ENCODE measurements around the gene CSHL1.
"Not testable (repeated sequence)": the region's sequence is repeated elsewhere in the genome, so short reads cannot be mapped to it uniquely, and the experiment has no call there.

CSHL1 gene

GRCh38 chr17:63917646-63918045, 6.6 kb upstream of the CSHL1 start:
- DNase-seq, result no peak

GRCh38 chr17:63917206-63917605, 6.1 kb upstream of the CSHL1 start:
- not testable (repeated sequence) for DNase-seq

- DNase-seq, result no peak
These were observed 5.6 kb upstream of the CSHL1 start for GRCh38 chr17:63916566-63917185.

DNA sequence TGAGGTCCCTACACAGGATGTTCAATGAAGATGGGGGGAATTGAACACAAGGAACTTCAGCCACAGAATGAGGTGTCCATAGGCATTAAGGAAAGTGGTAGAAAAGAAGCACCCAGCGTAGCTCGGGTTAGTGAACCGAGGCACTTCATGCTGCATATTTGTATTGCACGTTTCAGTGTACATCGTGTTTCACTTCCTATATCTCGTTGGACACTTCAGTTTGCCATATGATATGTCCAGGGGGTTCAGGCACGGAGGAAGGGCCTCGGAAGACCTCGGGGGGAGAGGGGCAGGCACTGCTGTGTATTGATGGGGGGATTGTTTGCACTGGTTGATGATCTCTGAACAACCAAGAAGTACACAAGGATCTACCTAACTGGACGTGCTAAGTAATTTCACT, 4.7 kb upstream of the CSHL1 start:
- DNase-seq, result not testable (repeated sequence)

DNA sequence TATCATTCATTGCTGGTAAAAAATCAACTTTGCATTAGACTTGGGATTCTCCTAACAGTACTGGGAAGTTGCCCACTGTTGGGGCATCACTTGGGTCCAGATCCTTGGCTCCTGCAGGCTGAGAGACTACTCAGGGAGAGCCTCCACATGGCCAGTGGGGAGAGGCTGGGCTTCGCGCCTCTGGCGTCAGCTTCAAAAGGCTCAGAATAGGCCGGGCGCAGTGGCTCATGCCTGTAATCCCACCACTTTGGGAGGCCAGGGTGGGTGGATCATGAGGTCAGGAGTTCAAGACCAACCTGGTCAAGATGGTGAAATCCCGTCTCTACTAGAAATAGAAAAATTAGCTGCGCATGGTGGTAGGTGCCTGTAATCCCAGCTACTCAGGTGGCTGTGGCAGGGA, 3.4 kb upstream of the CSHL1 start:
- no peak for DNase-seq

DNA sequence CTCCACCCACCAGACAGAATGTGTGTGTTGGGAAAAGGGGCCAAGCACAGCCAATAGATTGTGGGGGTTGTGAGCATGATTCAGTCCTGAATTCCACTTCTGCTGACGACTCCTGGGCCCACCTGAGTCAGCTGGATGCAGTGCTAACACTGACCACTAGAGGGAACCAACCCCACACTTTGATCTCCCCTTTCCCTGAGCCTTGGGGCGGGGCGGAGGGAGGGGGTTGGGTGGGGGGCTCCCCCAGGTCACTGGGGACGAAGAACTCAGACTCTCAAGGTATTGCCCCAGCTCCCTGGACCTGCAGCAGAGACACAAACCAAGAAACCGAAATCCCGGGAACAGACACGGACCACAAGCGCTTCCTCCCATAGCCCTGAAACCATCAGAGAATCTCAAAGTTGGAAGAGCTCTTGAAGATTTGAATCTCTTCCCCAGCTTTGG, 621 bp upstream of the CSHL1 start:
- peak; percentile 4 to 75 (median 45) for DNase-seq

GRCh38 chr17:63910096-63910495, 962 bp downstream of the CSHL1 start:
- DNase-seq, result no peak

- not testable (repeated sequence) for DNase-seq
These were observed 1.5 kb downstream of the CSHL1 start for GRCh38 chr17:63909586-63909985.

GRCh38 chr17:63907161-63907778, 3.8 kb downstream of the CSHL1 start:
- not testable (repeated sequence) for DNase-seq

- DNase-seq, result not testable (repeated sequence)
These were observed 6.3 kb downstream of the CSHL1 start for GRCh38 chr17:63904796-63905195.

- peak in 3 of 6 experiments; percentile 5 to 49 (median 35) for DNase-seq
These were observed 7.3 kb downstream of the CSHL1 start for GRCh38 chr17:63903787-63904201.

DNA sequence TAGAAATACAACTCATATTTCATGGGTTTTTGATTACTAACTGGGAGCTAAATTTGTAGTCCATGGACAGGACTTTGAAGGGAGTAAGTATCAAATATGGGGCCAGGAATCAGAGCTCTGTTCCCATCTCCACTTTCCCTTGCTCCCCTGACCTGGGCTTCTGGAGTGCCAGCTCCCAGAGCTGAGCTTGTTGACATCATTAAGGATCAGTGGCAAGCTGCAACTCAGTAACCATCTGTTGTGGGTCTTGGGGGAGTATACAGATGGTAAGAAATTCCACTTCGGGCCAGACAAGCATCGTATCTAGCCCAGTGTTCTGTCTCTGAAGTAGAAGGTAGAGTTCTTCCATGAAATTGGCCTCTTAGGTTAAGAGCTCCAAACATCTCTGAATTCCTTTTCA, 9.1 kb downstream of the CSHL1 start:
- not testable (repeated sequence) for DNase-seq

DNA sequence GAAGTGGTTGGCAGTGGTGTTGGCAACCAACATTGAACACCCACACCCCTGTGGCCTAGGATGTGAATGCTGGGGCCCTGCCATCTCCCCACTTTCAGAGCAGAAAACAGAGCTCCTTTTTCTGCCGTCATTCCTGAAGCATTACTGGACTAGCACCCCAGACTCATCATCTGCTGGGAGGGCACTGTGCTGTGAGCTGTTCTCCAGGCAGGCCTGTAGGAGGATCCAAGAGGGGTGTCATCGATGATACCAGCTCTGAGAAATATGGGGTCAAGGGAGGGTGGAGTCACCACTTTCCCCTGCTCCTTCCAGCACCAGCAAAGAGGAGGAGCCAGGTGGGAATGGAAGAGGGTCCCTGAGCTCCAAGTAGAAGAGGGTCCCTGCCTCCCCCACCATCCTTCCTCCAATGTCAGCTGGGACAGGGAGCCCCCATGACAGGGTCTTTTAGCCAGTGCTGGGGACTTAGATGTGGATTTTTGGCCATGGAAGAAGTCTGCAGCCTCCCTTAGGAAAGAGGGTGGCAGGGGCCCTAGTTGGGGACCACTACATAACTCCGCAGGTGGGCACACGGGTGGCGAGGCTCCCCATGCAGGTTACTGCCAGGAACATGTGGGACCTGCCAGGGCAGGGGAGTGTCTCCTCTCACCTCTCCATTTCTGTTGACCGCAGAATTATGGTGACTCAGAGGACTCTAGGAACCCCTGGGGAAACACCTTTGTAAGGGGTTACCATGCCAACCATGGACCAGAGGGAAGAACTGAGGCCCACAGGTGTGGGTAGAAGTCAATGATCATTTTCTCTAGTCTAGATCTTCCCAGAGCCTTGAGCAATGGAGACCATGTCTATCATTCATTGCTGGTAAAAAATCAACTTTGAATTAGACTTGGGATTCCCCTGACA, 11.9 kb downstream of the CSHL1 start:
- not testable (repeated sequence) for DNase-seq

DNA sequence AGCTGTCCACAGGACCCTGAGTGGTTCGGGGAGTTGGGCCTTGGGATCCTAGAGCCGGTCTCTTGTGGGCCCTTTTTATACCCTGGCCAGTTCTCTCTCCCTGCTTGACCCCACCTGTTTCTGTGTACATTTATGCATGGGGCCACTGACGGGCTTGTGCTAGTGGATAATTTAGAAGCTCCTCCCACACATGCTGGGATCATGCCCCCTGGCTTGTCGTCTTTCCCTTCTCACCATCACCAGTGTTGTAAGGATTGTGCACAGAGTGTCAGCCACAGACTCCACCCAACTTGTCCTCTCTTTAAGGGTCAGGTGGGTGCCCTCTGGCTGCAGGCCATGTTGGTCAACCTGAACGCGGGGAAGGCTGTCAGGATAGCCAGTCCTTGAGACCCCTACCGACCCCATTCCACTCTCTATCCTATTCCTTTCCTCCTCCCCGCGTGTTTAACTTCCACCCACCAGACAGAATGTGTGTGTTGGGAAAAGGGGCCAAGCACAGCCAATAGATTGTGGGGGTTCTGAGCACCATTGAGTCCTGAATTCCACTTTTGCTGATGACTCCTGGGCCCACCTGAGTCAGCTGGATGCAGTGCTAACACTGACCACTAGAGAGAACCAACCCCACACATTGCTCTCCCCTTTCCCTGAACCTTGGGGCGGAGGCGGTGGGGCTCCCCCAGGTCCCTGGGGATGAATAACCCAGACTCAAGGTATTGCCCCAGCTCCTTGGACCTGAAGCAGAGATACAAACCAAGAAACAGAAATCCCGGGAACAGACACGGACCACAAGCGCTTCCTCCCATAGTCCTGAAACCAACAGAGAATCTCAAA, 14.3 kb downstream of the CSHL1 start, which contains the start of gene CSH1:
Gene CSH1 (minus strand): TSS at position 51 of the 831 bp plus-strand sequence. CDS start 63 bp downstream, outside the sequence.
- DNase-seq, result not testable (repeated sequence)

GRCh38 chr17:63894821-63895220, 16.2 kb downstream of the CSHL1 start:
- DNase-seq, result not testable (repeated sequence)

DNA sequence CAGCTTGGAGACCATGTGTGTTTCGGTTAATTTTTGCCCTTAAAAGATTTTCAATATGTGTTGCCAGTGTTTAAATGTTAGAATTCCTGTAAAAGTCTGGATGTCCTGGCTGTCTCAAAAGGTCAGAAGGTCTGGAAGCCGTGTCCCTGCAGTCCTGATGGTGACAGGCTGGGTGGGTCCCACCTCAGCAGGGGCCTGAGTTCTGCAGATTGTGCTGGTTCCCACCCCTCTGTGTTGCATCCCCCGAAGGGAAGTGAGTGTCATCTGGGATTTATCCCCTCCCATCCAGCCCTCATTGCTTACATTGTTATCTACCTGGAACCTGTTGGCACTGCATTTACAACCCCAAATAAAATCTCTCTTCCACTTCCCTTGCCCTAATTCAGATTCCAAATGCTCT, 17.0 kb downstream of the CSHL1 start:
- not testable (repeated sequence) for DNase-seq

- DNase-seq, result not testable (repeated sequence)
These were observed 18.6 kb downstream of the CSHL1 start for GRCh38 chr17:63892316-63893037.

- peak in 2 of 6 experiments; percentile 27 to 42 for DNase-seq
These were observed 21.8 kb downstream of the CSHL1 start for GRCh38 chr17:63889026-63889848.

GRCh38 chr17:63885119-63885518, 25.9 kb downstream of the CSHL1 start:
- DNase-seq, result not testable (repeated sequence)

DNA sequence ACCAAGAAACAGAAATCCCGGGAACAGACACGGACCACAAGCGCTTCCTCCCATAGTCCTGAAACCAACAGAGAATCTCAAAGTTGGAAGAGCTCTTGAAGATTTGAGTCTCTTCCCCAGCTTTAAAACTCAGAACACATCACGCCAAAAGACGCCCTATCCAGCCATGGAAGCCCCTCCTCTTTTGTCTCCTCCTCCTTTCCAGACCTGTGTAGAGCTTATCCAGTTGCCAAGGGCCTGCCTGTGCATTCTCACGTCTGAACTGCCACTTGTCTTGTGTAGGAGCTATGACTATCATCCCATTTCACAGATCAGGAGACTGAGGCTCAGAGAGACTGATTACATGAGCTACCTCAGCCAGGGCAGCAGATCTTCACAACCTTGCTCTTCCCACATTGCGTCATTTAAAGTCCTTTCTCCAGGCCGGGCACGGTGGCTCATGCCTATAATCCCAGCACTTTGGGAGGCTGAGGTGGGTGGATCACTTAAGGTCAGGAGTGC, 28.4 kb downstream of the CSHL1 start:
- not testable (repeated sequence) for DNase-seq

Measured in stimulated activated naive CD4-positive, alpha-beta T cell (primary cell).